Hepatocyte (in vitro differentiated cells): ENCODE results near the gene CREG2. TPM values are rescaled to one million over a fixed set of nuclear protein-coding genes. Genes with fewer than 3 reads are reported as not detected.

Experiments
- DNase-seq: peaks from one replicate; pipeline ENCODE4 v3.0.0-alpha.2; 2016; ENCODE audit warnings: low spot score
- H2AFZ ChIP-seq: fragments of 200-600 bp; sonication (generic); 2 replicates; pipeline ENCODE4 v1.6.0; 2016; ENCODE audit warnings: antibody characterized with exemption, mild to moderate bottlenecking
- H3K27ac ChIP-seq: fragments of 200-600 bp; sonication (generic); 2 replicates; pipeline ENCODE4 v1.5.1; 2016; ENCODE audit warnings: mild to moderate bottlenecking
- H3K27me3 ChIP-seq: fragments of 200-600 bp; sonication (generic); 2 replicates; pipeline ENCODE4 v1.6.1; 2016
- H3K36me3 ChIP-seq: fragments of 200-600 bp; sonication (generic); replicated peaks from 2 replicates; pipeline ENCODE4 v1.5.1; 2016; ENCODE audit warnings: low read depth; ENCODE audit not compliant: insufficient read depth
- H3K4me1 ChIP-seq: fragments of 200-600 bp; sonication (generic); 2 replicates; pipeline ENCODE4 v1.5.1; 2016; ENCODE audit warnings: mild to moderate bottlenecking, moderate library complexity; ENCODE audit not compliant: insufficient read depth
- H3K4me2 ChIP-seq: fragments of 200-600 bp; sonication (generic); 2 replicates; pipeline ENCODE4 v1.6.0; 2016
- H3K4me3 ChIP-seq: fragments of 200-600 bp; sonication (generic); 2 replicates; pipeline ENCODE4 v1.5.1; 2016; ENCODE audit warnings: mild to moderate bottlenecking
- H3K79me2 ChIP-seq: fragments of 200-600 bp; sonication (generic); 2 replicates; pipeline ENCODE4 v1.6.0; 2017; ENCODE audit warnings: mild to moderate bottlenecking
- H3K9me2 ChIP-seq: fragments of 200-600 bp; sonication (generic); replicated peaks from 2 replicates; pipeline ENCODE4 v1.6.0; 2017; ENCODE audit warnings: mild to moderate bottlenecking; ENCODE audit not compliant: insufficient read depth
- H3K9me3 ChIP-seq: fragments of 200-600 bp; sonication (generic); 2 replicates; pipeline ENCODE4 v1.5.1; 2016; ENCODE audit warnings: low read depth, mild to moderate bottlenecking
- H4K20me1 ChIP-seq: fragments of 200-600 bp; sonication (generic); 2 replicates; pipeline ENCODE4 v1.6.0; 2016; ENCODE audit warnings: mild to moderate bottlenecking; ENCODE audit not compliant: insufficient read depth, poor library complexity, severe bottlenecking
- CTCF ChIP-seq: fragments of 200-600 bp; sonication (generic); IDR thresholded peaks from 2 replicates; pipeline ENCODE4 v1.5.1; 2016; ENCODE audit warnings: antibody characterized with exemption, mild to moderate bottlenecking; ENCODE audit not compliant: poor library complexity
- EZH2 ChIP-seq: fragments of 200-600 bp; sonication (generic); IDR thresholded peaks from 2 replicates; pipeline ENCODE4 v1.6.1; 2016; ENCODE audit warnings: antibody characterized with exemption, mild to moderate bottlenecking, borderline replicate concordance
- EZH2phosphoT487 ChIP-seq: fragments of 200-600 bp; sonication (generic); IDR thresholded peaks from one replicate; pipeline ENCODE4 v1.6.1; 2018; ENCODE audit warnings: antibody characterized with exemption, mild to moderate bottlenecking, low read depth, moderate library complexity; ENCODE audit not compliant: unreplicated experiment, severe bottlenecking
- WGBS: methylation state at CpG from one replicate; pipeline ENCODE4 v1.1.6; 2016; ENCODE audit warnings: low lambda C conversion rate; ENCODE audit errors: missing lambda C conversion rate; 5-methylcytosine and 5-hydroxymethylcytosine counted together
- polyA plus RNA-seq: library from polyadenylated mRNA; unstranded; fragments of >200 nt; fragmentation: Nextera tagmentation; extraction: Ambion mirVana; gene quantifications from 2 replicates; pipeline ENCODE4 v1.2.1, GENCODE V29; 2016
- total RNA-seq: library from RNA; depleted of rRNA; stranded (reverse); fragments of >200 nt; gene quantifications from 2 replicates; pipeline ENCODE4 v1.2.3, GENCODE V29; 2014

Gene CREG2
- total and polyA plus RNA-seq, 2 experiments from 2014 or later: 2.2 to 4.8 TPM

- Histone ChIP-seq H3K9me2 (no peaks in the 10 kb centered on the region), H3K4me2 (peak overlapping the region; percentile 93), H3K4me1 (peaks cover 29% of the 10 kb centered on the region), H3K27ac (peak overlapping the region; percentile 91), H4K20me1 (peaks cover 44% of the 10 kb centered on the region), H3K9me3 (no peaks in the 10 kb centered on the region), H3K36me3 (no peaks in the 10 kb centered on the region), H3K27me3 (no peaks in the 10 kb centered on the region), H3K4me3 (peak overlapping the region; percentile 72), H3K79me2 (peaks cover 55% of the 10 kb centered on the region), H2AFZ (peak overlapping the region; percentile 77)
- TF ChIP-seq CTCF: no peak
- no peak for TF ChIP-seq EZH2phosphoT487
- TF ChIP-seq EZH2: no peak
- peak; percentile 48 for DNase-seq
- 1% methylated on average over 48 of the region's 57 CpGs for WGBS
Measured at GRCh38 chr2:101307950-101308431, 79.3 kb downstream of the CREG2 start.

- H3K4me1 ChIP-seq: peaks cover 29% of the 10 kb centered on the region
- peak overlapping the region; percentile 72 for H3K4me3 ChIP-seq
- H3K4me2 ChIP-seq: peak overlapping the region; percentile 93
- H2AFZ ChIP-seq: peak overlapping the region; percentile 77
- no peaks in the 10 kb centered on the region for H3K36me3 ChIP-seq
- peak overlapping the region; percentile 91 for H3K27ac ChIP-seq
- H3K27me3 ChIP-seq: no peaks in the 10 kb centered on the region
- 59% methylated on average over 9 of the region's 9 CpGs for WGBS
- no peak for DNase-seq
- H3K9me3 ChIP-seq: no peaks in the 10 kb centered on the region
- no peak for TF ChIP-seq CTCF
- no peak for TF ChIP-seq EZH2phosphoT487
- TF ChIP-seq EZH2: no peak
- H4K20me1 ChIP-seq: peaks cover 49% of the 10 kb centered on the region
- H3K9me2 ChIP-seq: no peaks in the 10 kb centered on the region
- peaks cover 59% of the 10 kb centered on the region for H3K79me2 ChIP-seq
Measured at GRCh38 chr2:101307503-101307902, 79.8 kb downstream of the CREG2 start.

- no peak overlapping the region for H2AFZ ChIP-seq
- no peaks in the 10 kb centered on the region for H3K27me3 ChIP-seq
- no peaks in the 10 kb centered on the region for H3K9me2 ChIP-seq
- peak overlapping the region; percentile 72 for H3K4me3 ChIP-seq
- H4K20me1 ChIP-seq: peaks cover 60% of the 10 kb centered on the region
- H3K79me2 ChIP-seq: peaks cover 70% of the 10 kb centered on the region
- H3K4me1 ChIP-seq: peaks cover 29% of the 10 kb centered on the region
- no peak for TF ChIP-seq EZH2phosphoT487
- TF ChIP-seq CTCF: no peak
- no peak for TF ChIP-seq EZH2
- DNase-seq: no peak
- H3K4me2 ChIP-seq: peak overlapping the region; percentile 93
- WGBS: 82% methylated on average over 7 of the region's 7 CpGs
- H3K27ac ChIP-seq: peak overlapping the region; percentile 91
- H3K9me3 ChIP-seq: no peaks in the 10 kb centered on the region
- no peaks in the 10 kb centered on the region for H3K36me3 ChIP-seq
Measured at GRCh38 chr2:101306410-101306809, 80.9 kb downstream of the CREG2 start.
